K562 treated with DMSO at 1 percent for 48 hours (cell line): ENCODE measurements around the gene CSNK2B. TPM values are rescaled to one million over a fixed set of nuclear protein-coding genes. Genes with fewer than 3 reads are reported as not detected.

Experiments used
- total RNA-seq: library from RNA; unstranded; fragments of 300-600 nt; gene quantifications from 2 replicates; pipeline ENCODE4 v1.2.3, GENCODE V29; 2022; ENCODE audit warnings: low replicate concordance; ENCODE audit errors: extremely low read depth

CSNK2B gene
- total RNA-seq, result 596 TPM in 1 of 2 replicates, not detected in the other

DNA sequence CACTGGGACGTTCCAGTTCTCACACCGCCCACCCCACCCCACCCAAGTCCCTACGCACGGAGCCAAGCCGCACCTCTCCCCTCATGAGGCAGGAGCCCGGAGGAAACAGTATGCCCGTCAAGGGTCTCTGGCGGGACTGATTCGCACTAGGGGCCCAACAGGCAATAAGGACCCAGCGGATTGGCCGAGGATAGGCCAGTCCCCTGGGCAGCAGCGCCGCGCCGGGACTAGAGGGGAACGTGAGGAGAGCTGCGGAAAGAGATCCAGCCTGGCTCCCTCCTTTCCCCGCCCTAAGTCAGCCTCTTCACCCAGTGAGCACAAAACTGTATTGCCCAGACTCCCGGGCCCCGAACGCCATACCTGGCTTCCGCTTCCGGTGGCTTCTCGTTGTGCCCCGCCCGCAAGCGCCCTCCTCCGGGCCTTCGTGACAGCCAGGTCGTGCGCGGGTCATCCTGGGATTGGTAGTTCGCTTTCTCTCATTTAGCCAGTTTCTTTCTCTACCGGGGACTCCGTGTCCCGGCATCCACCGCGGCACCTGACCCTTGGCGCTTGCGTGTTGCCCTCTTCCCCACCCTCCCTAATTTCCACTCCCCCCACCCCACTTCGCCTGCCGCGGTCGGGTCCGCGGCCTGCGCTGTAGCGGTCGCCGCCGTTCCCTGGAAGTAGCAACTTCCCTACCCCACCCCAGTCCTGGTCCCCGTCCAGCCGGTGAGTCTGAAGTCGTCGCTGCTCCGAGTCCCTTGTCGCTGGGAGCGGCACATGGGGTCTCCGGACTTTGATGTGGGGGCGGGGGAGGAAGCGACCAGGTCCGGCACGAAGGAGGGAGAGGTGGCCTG, at the start of gene CSNK2B:
Gene CSNK2B, plus strand, starts transcription at position 580 of the 836 bp plus-strand sequence. CDS start 752 bp downstream, outside the sequence.

DNA sequence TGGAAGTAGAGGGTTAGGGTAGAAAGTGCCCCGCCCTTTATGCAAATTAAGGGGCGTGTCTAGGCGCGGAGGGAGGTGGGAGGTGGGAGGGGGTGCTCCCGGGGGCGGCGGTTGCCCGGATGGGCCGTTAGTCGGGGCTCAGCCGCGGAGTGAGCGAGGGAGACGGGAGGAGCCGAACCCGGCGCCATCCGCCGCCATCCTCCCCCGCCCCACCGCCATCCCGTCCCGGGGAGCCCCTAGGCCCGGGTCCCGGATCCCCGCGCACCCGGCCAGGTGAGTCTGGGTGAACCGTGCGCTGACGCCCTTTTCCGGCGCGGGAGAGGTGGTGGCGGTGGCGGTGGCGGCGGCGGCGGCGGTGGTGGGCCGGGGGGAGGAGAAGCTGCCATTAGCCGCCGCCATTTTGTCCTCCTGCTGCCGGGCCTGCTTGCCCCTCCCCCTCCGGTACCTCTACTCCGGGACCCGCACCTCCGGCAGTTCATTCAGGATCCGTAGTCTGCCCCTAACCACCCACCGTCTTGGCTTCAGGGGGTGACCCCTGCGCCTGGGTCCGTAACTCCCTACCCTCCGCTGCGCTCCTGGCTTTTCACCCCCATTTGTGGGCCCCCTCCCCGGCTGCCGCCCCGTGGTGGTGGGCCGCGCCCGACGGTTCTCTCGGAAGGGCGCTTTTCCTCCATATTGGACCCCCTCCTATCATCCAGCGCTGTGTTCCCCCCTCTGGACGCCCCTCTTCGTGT, 45.1 kb upstream of the CSNK2B start, which contains the start of gene PRRC2A:
Gene PRRC2A, plus strand, starts transcription at position 130 of the 734 bp plus-strand sequence. CDS start 2,075 bp downstream, outside the sequence.

DNA sequence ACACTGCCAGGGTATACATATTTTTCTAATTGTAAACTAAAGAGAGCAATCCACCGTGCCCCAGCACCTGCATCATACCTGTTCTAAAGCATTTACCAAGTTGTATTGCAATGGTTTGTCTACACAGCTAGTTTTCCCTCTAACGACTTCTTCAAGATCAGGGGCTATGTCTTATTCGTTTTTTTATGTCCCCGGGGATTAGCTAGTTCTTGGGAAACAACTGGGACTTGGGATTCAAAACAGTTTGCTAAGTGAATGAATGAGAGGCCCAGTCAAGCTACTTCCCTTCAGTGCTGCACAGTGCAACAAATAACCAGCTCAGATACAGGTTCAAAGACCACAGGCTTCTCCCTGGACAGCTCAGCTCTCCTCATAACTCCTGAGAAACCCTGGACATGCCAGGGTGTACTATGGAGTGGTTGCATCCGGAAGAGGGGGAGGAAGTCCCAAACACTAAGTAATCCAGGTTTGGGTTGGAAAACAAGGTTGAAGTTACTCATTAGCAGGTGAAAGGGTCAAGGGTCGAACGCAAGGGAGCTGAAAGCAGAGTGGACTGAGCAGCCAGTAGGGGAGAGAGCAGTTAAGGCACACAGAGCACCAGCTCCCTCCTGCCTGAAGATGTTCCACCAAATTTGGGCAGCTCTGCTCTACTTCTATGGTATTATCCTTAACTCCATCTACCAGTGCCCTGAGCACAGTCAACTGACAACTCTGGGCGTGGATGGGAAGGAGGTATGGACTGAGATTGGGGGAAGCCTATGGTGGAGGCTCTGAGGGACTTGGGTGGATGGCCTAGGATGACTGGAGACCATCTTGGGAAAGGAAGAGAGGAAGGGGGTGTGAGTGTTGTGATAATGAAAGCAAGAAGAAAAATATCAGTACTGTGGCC, 10.3 kb upstream of the CSNK2B start, which contains the start of gene APOM:
Gene APOM, plus strand, starts transcription at position 546 of the 889 bp plus-strand sequence. Its CDS starts 73 bp downstream, at position 619.

DNA sequence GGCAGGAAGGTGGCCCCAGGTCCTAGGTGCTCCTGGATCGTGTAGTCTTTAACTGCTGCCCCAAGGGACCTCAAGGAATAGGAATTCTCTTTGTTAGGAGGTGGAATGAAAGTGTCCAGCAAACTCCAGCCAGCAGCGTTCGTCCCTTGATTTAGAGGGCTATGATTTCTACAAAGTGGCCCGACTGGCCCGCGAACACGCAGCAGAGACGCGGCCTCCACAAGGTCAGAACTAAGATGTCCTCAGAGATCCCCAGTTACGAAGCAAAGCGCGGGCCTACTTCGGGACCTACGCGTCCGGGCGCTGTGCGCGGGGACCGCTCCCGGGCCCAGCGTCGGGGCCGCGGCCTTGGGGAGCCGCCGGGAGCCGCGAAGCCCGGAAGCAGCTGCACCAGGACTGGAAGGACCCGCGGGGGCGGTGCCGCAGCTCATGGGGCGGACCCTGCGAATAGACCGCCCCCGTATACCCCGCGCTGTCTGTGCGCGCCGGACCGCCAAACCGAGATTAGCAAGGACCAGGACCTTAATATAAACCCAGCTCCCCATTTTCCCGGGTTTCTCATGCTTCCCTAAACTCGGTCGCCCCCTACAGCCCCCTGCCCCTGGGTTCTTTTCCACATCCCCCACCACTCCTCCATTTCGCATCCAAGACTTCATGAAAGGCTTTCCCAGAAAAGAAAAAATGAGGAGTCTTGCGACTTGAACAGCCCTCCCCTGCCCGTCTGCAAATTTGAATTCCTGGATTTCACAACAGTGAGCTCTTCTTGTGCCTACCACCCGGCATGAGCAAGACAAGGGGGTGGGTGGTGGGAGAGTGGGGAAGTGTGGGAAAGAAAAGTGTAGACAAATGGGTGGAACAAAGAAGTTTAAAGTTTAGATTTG, 5.3 kb upstream of the CSNK2B start, which contains the start of gene C6orf47:
Gene C6orf47, minus strand, starts transcription at position 398 of the 881 bp plus-strand sequence. CDS start 831 bp downstream, outside the sequence.

DNA sequence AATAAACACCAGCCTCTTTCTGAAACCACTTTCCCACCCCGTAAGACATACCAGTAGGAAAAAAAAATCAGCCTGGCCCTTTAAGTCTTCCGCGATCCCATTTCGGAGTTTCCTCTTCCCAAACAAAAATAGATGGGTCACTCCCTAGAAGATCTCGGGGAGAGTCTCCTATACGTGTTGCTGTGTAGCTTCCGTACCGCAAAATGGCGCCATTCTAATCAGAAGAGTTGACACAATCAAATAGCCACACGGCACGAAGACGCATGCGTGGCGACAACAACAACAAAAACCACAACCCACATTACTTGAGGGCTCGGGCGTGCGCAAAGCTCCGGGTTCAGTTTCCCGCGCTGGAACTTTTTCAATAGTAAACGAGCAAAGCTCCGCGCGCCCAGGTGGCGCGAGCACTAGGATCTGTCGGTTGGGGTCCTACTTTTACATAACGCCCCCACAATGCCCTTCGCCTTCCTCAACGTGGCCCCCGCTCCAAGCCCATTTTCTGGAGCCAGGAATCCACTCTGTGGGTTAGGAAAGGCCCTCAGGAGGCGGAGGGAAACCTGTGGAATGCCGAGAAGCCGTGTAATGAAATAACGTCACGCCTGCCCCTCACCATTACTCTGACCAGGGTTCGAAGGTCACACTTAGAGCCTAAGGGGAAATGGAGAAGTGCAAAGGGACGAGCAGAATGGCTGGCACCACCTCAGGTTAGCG, 935 bp upstream of the CSNK2B start, which contains the start of gene GPANK1:
Gene GPANK1, minus strand, starts transcription at position 208 of the 711 bp plus-strand sequence. CDS start 519 bp downstream, outside the sequence.

DNA sequence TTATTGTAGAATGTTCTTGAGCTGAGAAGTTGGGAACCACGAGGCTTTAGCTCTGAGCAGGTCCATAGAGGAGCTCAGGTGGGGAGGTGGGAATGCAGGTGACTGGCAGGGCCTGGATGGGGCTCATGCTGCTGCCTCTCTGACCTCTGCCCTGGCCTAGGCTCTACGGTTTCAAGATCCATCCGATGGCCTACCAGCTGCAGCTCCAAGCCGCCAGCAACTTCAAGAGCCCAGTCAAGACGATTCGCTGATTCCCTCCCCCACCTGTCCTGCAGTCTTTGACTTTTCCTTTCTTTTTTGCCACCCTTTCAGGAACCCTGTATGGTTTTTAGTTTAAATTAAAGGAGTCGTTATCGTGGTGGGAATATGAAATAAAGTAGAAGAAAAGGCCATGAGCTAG, 3.8 kb downstream of the CSNK2B start, which contains the start of gene LY6G5B:
Gene LY6G5B, plus strand, starts transcription at position 301 of the 400 bp plus-strand sequence. CDS start 975 bp downstream, outside the sequence.

DNA sequence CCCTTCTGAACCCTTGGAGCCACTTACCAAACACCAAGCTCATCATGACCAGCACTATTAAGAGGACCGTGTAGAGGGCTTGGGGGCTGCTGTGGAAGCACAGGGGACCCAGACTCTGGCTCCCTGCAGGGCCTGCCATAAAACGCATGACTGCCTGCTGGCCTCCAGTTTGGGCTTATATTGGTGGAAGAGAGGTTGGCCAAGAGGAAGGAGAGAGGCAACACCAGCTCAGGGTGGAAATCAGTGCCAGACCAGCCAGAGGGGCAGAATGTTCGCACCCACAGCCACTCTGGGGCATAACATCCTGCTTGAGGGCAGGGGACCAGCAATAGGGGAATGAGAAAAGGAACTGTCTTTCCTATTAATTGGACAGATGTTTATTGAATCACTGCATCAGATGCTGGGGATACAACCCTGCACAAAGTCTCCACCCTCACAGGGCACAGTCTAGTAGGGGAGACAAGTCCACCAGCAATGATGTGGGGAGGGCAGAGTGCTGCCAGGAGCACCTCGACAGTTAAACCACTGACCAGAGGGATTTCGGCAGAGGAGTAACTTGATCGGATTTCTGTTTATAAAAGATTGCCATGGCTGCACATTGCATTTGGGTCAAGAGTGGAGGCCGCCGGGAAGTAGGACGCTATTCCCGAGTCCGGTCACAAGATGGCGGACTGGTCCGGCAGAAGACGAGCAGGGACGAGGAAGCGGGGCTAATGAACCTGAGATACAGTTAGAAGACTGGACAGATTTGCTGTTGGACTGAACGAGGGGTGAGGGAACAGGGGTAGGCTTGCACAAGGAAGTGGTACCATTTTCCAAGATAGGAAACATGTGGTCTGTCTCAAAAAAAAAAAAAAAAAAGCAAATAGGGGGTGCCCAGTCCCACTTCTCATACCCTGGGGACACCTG, 14.6 kb downstream of the CSNK2B start, which contains the start of gene LY6G5C:
Gene LY6G5C, minus strand, starts transcription at position 842 of the 909 bp plus-strand sequence. Its CDS starts 694 bp downstream, at position 148.

DNA sequence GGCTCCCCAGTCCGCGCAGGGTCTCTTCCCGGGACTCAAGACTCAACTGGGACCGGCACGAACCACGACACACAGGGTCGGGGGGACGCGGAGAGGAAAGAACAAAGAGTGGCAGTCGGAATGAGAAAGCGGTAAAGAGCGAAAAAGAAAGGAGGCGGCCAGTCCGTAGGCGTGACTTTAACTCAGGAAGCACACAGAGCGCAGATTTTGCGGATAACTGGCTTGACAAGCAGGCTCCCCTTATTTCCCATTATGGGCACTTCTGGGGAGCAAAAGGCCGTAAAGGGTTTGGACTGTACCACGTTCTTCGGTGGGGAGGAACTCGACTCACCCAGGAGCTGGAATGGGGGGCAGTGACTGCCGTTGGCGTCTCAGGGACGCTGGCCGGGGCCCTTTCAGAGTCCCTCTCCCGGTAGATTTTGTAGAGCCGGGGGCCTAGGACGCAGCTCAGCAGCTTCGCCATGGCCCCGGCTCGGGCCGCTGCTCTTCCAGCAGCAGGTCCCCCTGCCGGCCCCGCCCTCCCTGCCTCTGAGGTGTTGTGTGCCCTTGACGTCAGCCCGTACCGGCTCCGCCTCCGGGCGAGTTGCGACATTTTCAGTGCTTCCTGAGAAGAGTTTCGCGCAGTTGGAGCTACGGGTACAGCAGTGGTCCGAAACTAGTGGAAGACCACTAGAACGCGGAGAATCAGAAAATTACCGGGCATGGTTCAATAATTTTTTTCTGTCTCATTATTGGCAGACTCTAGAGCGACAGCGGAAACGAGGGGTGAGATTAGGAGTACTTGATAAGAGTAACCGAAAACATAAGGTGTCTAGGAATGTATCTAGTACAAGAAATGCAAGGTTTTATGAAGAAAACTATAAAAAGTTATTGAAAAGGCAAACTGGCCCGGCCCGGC, 37.2 kb downstream of the CSNK2B start, which contains the start of gene ABHD16A:
Gene ABHD16A, minus strand, starts transcription at position 506 of the 898 bp plus-strand sequence. Its CDS starts 43 bp downstream, at position 463.

DNA sequence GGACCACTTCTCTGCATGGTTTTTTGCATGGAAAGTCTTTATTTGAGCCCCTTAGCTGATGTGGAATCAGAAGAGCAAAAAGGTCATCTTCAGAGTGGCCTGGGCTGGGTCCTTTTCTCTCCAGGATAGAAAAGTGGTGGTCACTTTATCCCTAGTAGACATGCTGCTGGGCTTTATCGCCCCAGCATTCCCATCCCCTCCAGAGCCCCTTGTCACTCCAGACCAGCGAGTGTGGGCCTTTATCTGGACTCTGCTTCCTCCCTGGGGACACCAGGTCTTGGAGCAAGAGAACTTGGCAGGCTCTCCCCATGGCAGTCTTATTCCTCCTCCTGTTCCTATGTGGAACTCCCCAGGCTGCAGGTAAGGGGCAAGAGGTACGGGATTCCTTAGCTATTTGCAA, 40.7 kb downstream of the CSNK2B start, which contains the start of gene LY6G6F:
Gene LY6G6F, plus strand, starts transcription at position 268 of the 400 bp plus-strand sequence. Its CDS starts 41 bp downstream, at position 309.

DNA sequence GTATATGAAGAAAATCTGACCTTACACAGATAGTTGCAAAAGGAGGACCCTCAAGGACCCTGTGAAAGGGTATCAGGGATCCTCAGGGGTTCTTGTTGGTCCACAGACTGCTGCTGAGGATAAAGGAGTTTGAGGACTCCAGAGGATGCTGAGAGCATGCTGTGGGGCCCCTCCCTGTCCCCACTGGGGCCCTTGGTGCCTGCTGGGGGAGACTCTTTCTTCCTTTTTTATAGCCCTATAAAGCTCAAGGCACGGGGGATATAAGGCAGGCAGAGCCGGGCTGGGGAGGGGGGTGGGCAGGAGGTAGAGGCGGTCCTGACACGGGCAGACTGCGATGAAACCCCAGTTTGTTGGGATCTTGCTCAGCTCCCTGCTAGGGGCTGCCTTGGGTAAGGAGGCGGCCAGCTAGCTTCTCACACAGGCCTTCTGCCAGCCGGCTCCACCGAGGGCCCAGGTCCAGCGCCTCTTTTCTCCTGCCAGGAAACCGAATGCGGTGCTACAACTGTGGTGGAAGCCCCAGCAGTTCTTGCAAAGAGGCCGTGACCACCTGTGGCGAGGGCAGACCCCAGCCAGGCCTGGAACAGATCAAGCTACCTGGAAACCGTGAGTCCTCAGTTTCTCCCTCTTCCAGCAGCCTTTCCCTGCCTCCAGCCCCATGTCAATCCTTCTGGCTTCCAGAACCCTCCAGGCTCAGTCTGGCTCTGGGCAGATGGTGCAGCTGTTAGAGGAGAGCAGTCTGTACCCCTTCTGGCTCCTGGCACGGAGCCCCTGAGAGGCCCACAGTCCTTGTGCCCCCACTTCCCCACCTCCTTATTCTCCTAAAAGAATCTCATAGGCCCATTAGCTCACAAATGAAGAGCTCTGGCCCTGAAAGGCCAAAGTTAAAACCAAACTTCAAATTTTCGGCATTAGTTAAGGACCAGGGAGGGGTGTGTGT, 49.4 kb downstream of the CSNK2B start, which contains the start of gene LY6G6D:
Gene LY6G6D, plus strand, starts transcription at position 327 of the 937 bp plus-strand sequence. Its CDS starts 8 bp downstream, at position 335.

Other genes with a start within 250 kb of the CSNK2B start
- not detected in 2 replicates for gene MICB, start 167.9 kb upstream of the CSNK2B start, total RNA-seq
- not detected in 2 replicates for gene MCCD1, start 137.1 kb upstream of the CSNK2B start, total RNA-seq
- not detected in 2 replicates for gene DDX39B, start 124.1 kb upstream of the CSNK2B start, total RNA-seq
- not detected in 2 replicates for gene ATP6V1G2, start 119.5 kb upstream of the CSNK2B start, total RNA-seq
- not detected in 2 replicates for gene NFKBIL1, start 118.5 kb upstream of the CSNK2B start, total RNA-seq
- not detected in 2 replicates for gene LTA, start 93.8 kb upstream of the CSNK2B start, total RNA-seq
- gene TNF, start 90.5 kb upstream of the CSNK2B start, total RNA-seq, result not detected in 2 replicates
- gene LTB, start 83.7 kb upstream of the CSNK2B start, total RNA-seq, result not detected in 2 replicates
- gene LST1, start 79.8 kb upstream of the CSNK2B start, total RNA-seq, result not detected in 2 replicates
- gene NCR3, start 73.1 kb upstream of the CSNK2B start, total RNA-seq, result not detected in 2 replicates
- not detected in 2 replicates for gene AIF1, start 50.8 kb upstream of the CSNK2B start, total RNA-seq
- 599 TPM in 1 of 2 replicates, not detected in the other for gene PRRC2A, start 45.4 kb upstream of the CSNK2B start, total RNA-seq
- 212 TPM in 1 of 2 replicates, not detected in the other for gene BAG6, start 13.4 kb upstream of the CSNK2B start, total RNA-seq
- gene APOM, start 10.2 kb upstream of the CSNK2B start, total RNA-seq, result not detected in 2 replicates
- gene C6orf47, start 5.3 kb upstream of the CSNK2B start, total RNA-seq, result not detected in 2 replicates
- not detected in 2 replicates for gene GPANK1, start 1.1 kb upstream of the CSNK2B start, total RNA-seq
- not detected in 2 replicates for gene LY6G5B, start 3.9 kb downstream of the CSNK2B start, total RNA-seq
- not detected in 2 replicates for gene LY6G5C, start 15.0 kb downstream of the CSNK2B start, total RNA-seq
- not detected in 2 replicates for gene ABHD16A, start 37.2 kb downstream of the CSNK2B start, total RNA-seq
- not detected in 2 replicates for gene LY6G6F, start 40.8 kb downstream of the CSNK2B start, total RNA-seq
- gene LY6G6D, start 49.3 kb downstream of the CSNK2B start, total RNA-seq, result not detected in 2 replicates
- not detected in 2 replicates for gene LY6G6C, start 55.7 kb downstream of the CSNK2B start, total RNA-seq
- not detected in 2 replicates for gene MPIG6B, start 57.3 kb downstream of the CSNK2B start, total RNA-seq
- not detected in 2 replicates for gene DDAH2, start 63.2 kb downstream of the CSNK2B start, total RNA-seq
- 1,281 TPM in 1 of 2 replicates, not detected in the other for gene CLIC1, start 70.5 kb downstream of the CSNK2B start, total RNA-seq
- gene MSH5, start 73.9 kb downstream of the CSNK2B start, total RNA-seq, result not detected in 2 replicates
- not detected in 2 replicates for gene SAPCD1, start 96.6 kb downstream of the CSNK2B start, total RNA-seq
- not detected in 2 replicates for gene VWA7, start 111.2 kb downstream of the CSNK2B start, total RNA-seq
- 668 TPM in 1 of 2 replicates, not detected in the other for gene VARS1, start 129.7 kb downstream of the CSNK2B start, total RNA-seq
- not detected in 2 replicates for gene LSM2, start 140.9 kb downstream of the CSNK2B start, total RNA-seq
- not detected in 2 replicates for gene HSPA1L, start 149.2 kb downstream of the CSNK2B start, total RNA-seq
- gene HSPA1A, start 149.5 kb downstream of the CSNK2B start, total RNA-seq, result not detected in 2 replicates
- gene HSPA1B, start 161.7 kb downstream of the CSNK2B start, total RNA-seq, result 760 TPM in 1 of 2 replicates, not detected in the other
- 455 TPM in 1 of 2 replicates, not detected in the other for gene NEU1, start 196.7 kb downstream of the CSNK2B start, total RNA-seq
- not detected in 2 replicates for gene SLC44A4, start 212.9 kb downstream of the CSNK2B start, total RNA-seq
- not detected in 2 replicates for gene EHMT2, start 231.6 kb downstream of the CSNK2B start, total RNA-seq
- not detected in 2 replicates for gene ZBTB12, start 236.0 kb downstream of the CSNK2B start, total RNA-seq